MM.1S (cell line): ENCODE results near the gene CTNNA3.

Source experiments
- DNase-seq: peaks from one replicate; pipeline ENCODE4 v3.0.0-alpha.2; 2015
- H2AFZ ChIP-seq: fragments of 300-600 bp; sonication (generic); 2 replicates; pipeline ENCODE4 v1.6.0; 2016; ENCODE audit warnings: antibody characterized with exemption, low read length
- H3F3A ChIP-seq: fragments of 300-600 bp; sonication (generic); 2 replicates; pipeline ENCODE4 v1.6.1; 2016; ENCODE audit warnings: mild to moderate bottlenecking, antibody characterized with exemption, low read length, moderate library complexity, mixed read lengths; ENCODE audit not compliant: insufficient read depth
- H3K27ac ChIP-seq: fragments of 300-600 bp; sonication (generic); 2 replicates; pipeline ENCODE4 v1.5.1; 2016; ENCODE audit warnings: mild to moderate bottlenecking, low read length
- H3K27me3 ChIP-seq: fragments of 300-600 bp; sonication (generic); replicated peaks from 2 replicates; pipeline ENCODE4 v1.6.0; 2016; ENCODE audit warnings: low read length; ENCODE audit not compliant: insufficient read depth
- H3K36me3 ChIP-seq: fragments of 300-600 bp; sonication (generic); replicated peaks from 2 replicates; pipeline ENCODE4 v1.6.1; 2016; ENCODE audit warnings: mild to moderate bottlenecking, low read length, mixed read lengths; ENCODE audit not compliant: insufficient read depth
- H3K4me1 ChIP-seq: fragments of 300-600 bp; sonication (generic); 2 replicates; pipeline ENCODE4 v1.6.1; 2016; ENCODE audit warnings: low read length, mixed read lengths
- H3K4me2 ChIP-seq: fragments of 300-600 bp; sonication (generic); 2 replicates; pipeline ENCODE4 v1.6.0; 2016; ENCODE audit warnings: low read depth, low read length
- H3K4me3 ChIP-seq: fragments of 300-600 bp; sonication (generic); 2 replicates; pipeline ENCODE4 v1.5.1; 2016; ENCODE audit warnings: low read length, mixed read lengths
- H3K79me2 ChIP-seq: fragments of 300-600 bp; sonication (generic); 2 replicates; pipeline ENCODE4 v1.6.1; 2016; ENCODE audit warnings: mixed run types, low read length, mixed read lengths
- H3K9ac ChIP-seq: fragments of 300-600 bp; sonication (generic); 2 replicates; pipeline ENCODE4 v1.6.1; 2016; ENCODE audit warnings: low read length, mixed read lengths
- H3K9me2 ChIP-seq: fragments of 300-600 bp; sonication (generic); replicated peaks from 2 replicates; pipeline ENCODE4 v1.6.1; 2016; ENCODE audit warnings: mild to moderate bottlenecking, low read length, mixed read lengths; ENCODE audit not compliant: insufficient read depth
- H3K9me3 ChIP-seq: fragments of 300-600 bp; sonication (generic); replicated peaks from 2 replicates; pipeline ENCODE4 v1.6.1; 2016; ENCODE audit warnings: mild to moderate bottlenecking, low read length, mixed read lengths; ENCODE audit not compliant: insufficient read depth
- H4K20me1 ChIP-seq: fragments of 300-600 bp; sonication (generic); 2 replicates; pipeline ENCODE4 v1.6.1; 2016; ENCODE audit warnings: mild to moderate bottlenecking, low read length, moderate library complexity, mixed read lengths; ENCODE audit not compliant: insufficient read depth
- EZH2 ChIP-seq: fragments of 300-600 bp; sonication (generic); optimal IDR thresholded peaks from 2 replicates; pipeline ENCODE3; 2017; ENCODE audit warnings: low read depth, mild to moderate bottlenecking, antibody characterized with exemption, low read length, mixed read lengths
- EZH2phosphoT487 ChIP-seq: fragments of 300-600 bp; sonication (generic); IDR thresholded peaks from 2 replicates; pipeline ENCODE4 v1.6.1; 2018; ENCODE audit warnings: antibody characterized with exemption, low read length
- TF ChIP-seq, protein P1 (sequence below): fragments of 300-600 bp; sonication (generic); IDR thresholded peaks from 2 replicates; pipeline ENCODE4 v1.5.1; 2016; ENCODE audit warnings: antibody characterized with exemption, low read length, mixed read lengths

CTNNA3 gene

GRCh38 chr10:67257018-67257417 lies 439.0 kb downstream of the CTNNA3 start:
- Histone ChIP-seq H3F3A (no peaks in the 10 kb centered on the region), H3K79me2 (no peaks in the 10 kb centered on the region), H3K4me2 (no peak overlapping the region), H3K9ac (no peak overlapping the region), H3K9me3 (no peaks in the 10 kb centered on the region), H2AFZ (no peak overlapping the region), H3K27ac (no peak overlapping the region), H3K27me3 (no peaks in the 10 kb centered on the region), H3K9me2 (no peaks in the 10 kb centered on the region), H3K4me3 (no peak overlapping the region), H3K4me1 (no peaks in the 10 kb centered on the region), H4K20me1 (no peaks in the 10 kb centered on the region), H3K36me3 (no peaks in the 10 kb centered on the region)
- no peak for DNase-seq
- TF ChIP-seq, protein P1, sequence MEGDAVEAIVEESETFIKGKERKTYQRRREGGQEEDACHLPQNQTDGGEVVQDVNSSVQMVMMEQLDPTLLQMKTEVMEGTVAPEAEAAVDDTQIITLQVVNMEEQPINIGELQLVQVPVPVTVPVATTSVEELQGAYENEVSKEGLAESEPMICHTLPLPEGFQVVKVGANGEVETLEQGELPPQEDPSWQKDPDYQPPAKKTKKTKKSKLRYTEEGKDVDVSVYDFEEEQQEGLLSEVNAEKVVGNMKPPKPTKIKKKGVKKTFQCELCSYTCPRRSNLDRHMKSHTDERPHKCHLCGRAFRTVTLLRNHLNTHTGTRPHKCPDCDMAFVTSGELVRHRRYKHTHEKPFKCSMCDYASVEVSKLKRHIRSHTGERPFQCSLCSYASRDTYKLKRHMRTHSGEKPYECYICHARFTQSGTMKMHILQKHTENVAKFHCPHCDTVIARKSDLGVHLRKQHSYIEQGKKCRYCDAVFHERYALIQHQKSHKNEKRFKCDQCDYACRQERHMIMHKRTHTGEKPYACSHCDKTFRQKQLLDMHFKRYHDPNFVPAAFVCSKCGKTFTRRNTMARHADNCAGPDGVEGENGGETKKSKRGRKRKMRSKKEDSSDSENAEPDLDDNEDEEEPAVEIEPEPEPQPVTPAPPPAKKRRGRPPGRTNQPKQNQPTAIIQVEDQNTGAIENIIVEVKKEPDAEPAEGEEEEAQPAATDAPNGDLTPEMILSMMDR, result no peak
- TF ChIP-seq EZH2 (no peak), EZH2phosphoT487 (no peak)

DNA sequence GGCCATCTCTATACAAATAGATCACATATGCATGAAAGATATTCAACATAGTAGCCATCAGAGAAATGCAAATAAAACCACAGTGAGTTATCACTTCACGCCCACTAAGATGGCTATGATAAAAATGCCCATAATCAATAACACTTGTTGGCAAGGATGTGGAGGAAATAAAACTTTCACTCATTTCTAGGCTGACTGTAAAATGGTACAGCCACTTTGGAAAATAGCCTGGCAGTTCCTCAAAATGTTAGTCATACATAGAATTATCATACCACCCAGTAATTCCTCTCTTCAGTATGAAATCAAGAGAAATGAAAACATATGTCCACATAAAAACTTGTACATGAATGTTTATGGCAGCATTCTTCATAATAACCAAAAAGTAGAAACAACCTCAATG lies 445.3 kb downstream of the CTNNA3 start:
- Histone ChIP-seq H3K4me3 (no peak overlapping the region), H3K27me3 (no peaks in the 10 kb centered on the region), H3K79me2 (no peaks in the 10 kb centered on the region), H2AFZ (no peak overlapping the region), H3K27ac (no peak overlapping the region), H3K36me3 (no peaks in the 10 kb centered on the region), H3F3A (no peaks in the 10 kb centered on the region), H3K9ac (no peak overlapping the region), H4K20me1 (no peaks in the 10 kb centered on the region), H3K4me1 (no peaks in the 10 kb centered on the region), H3K9me3 (no peaks in the 10 kb centered on the region), H3K9me2 (no peaks in the 10 kb centered on the region), H3K4me2 (no peak overlapping the region)
- TF ChIP-seq, protein P1, result no peak
- TF ChIP-seq EZH2phosphoT487, result no peak
- no peak for TF ChIP-seq EZH2
- no peak for DNase-seq

DNA sequence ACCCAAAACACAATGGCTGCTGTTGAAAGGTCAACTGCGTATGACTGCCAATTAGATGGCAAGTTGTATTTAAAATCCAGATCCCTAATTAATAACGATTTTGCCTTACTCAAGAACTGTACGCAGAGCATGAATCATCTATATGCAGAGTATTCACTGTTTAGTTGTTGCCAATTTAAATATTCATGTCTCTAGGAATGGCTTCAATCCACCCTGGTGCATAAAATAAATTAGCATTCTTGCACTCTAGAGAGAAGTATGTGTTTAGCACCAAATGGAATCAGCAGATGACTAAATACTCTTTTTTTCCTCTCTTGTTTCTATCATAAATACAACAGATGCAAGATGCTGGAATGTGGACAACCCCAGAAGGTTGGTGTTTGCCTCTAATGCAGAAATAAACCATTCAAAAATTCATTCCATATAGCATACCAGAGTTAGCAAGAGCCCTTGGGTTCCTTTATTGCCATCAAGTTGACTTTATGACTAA lies 449.9 kb downstream of the CTNNA3 start:
- no peaks in the 10 kb centered on the region for H3K9me3 ChIP-seq

DNA sequence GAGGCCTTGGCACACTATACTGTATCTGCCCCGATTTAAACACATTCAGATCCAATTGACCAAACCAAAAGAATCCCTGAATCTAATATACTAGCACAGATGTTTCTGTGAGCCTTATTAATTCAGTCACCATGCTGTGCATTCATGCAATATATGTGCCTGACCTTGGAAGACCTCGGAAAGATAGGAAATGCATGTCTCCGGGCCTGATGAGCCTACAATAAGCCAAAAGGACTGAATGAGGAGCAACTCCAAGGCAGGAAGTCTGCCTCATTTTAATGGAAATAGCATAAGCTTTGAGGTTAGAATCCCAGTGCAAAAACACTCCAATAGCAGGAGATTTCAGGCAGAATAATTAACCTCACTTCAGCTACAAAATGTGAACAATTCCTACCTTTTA lies 453.5 kb downstream of the CTNNA3 start:
- no peak for DNase-seq
- Histone ChIP-seq H3K27ac (no peak overlapping the region), H3K4me1 (no peaks in the 10 kb centered on the region), H3K4me3 (no peak overlapping the region), H3K36me3 (no peaks in the 10 kb centered on the region), H3K9me2 (no peaks in the 10 kb centered on the region), H3K79me2 (no peaks in the 10 kb centered on the region), H4K20me1 (no peaks in the 10 kb centered on the region), H3F3A (no peaks in the 10 kb centered on the region), H3K9ac (no peak overlapping the region), H2AFZ (no peak overlapping the region), H3K9me3 (no peaks in the 10 kb centered on the region), H3K27me3 (no peaks in the 10 kb centered on the region), H3K4me2 (no peak overlapping the region)
- TF ChIP-seq, protein P1, result no peak
- TF ChIP-seq EZH2 (no peak), EZH2phosphoT487 (no peak)

More for the DNA sequence above, 449.9 kb downstream of the CTNNA3 start:
- H3K4me3 ChIP-seq, result no peak overlapping the region
- H3K36me3 ChIP-seq, result no peaks in the 10 kb centered on the region
- H3K9me2 ChIP-seq, result no peaks in the 10 kb centered on the region
- no peaks in the 10 kb centered on the region for H3K27me3 ChIP-seq
- no peak for TF ChIP-seq EZH2phosphoT487
- no peak overlapping the region for H3K27ac ChIP-seq
- no peaks in the 10 kb centered on the region for H4K20me1 ChIP-seq
- no peak overlapping the region for H3K4me2 ChIP-seq
- no peaks in the 10 kb centered on the region for H3F3A ChIP-seq
- DNase-seq, result no peak
- no peak overlapping the region for H3K9ac ChIP-seq
- no peak overlapping the region for H2AFZ ChIP-seq
- H3K79me2 ChIP-seq, result no peaks in the 10 kb centered on the region
- H3K4me1 ChIP-seq, result no peaks in the 10 kb centered on the region
